ENCODE data around the gene SMTNL2.
"Not testable (repeated sequence)": the region's sequence is repeated elsewhere in the genome, so short reads cannot be mapped to it uniquely, and the experiment has no call there.

Gene SMTNL2

GRCh38 chr17:4562015-4562969 is 22.0 kb upstream of the SMTNL2 start:
- no peak for DNase-seq

GRCh38 chr17:4565209-4566141 is 18.9 kb upstream of the SMTNL2 start:
- peak; percentile 74 for DNase-seq

DNA sequence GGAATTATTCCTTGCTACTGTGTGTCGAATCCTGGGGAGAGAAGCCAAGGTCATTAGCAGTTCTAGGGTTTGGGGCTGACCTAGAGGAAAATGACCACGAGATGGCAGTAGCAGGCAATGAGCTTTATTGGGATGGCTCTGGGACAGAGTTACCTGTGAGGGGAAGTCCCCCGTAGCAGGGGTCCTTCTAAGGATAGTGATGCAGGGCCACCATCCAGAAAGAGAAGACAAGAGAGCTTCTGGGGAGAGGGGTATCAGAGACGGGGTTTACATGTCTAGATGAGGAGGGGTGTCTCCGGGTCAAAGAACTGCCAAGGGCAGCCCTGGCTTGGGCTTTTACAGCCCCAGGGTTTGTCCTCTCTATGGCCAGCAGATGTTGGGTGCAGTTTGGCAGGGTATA is 17.5 kb upstream of the SMTNL2 start:
- peak; percentile 30 for DNase-seq

DNA sequence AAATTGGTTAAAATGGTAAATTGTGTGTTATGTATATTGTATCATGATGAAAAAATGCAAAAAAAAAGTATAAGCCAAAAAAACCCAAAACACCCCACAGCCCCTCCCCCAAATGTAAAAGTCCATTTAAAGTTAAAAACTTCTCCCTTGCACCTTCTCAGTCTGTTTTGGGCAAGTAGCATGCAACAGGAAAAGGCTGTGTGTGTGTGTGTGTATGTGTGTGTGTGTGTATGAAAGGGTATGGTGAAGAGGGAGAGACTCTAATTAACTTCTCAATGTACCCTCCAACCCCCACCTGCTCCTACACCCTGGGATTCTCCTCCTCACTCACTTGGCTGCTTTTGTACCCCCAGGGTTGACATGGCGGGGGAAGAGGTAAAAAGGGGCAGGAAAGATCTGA is 14.7 kb upstream of the SMTNL2 start:
- no peak for DNase-seq

- DNase-seq, result no peak
These were observed 12.2 kb upstream of the SMTNL2 start for GRCh38 chr17:4572131-4572530.

DNA sequence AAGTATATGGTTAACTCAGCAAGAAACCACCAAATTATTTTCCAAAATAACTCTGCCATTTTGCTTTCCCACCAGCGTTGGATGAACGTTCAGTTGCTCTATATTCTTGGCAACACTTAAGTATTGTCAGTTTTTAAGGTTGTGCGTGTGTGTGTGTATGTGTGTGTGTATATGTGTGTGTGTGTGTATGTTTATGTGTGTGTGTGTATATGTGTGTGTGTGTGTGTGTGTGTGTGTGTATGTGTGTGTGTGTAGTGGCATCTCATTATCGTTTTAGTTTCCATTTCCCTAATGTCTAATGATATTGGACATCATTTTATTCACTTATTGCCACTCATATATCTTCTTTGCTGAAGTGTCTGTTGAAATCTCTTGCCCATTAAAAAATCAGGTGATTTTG is 11.2 kb upstream of the SMTNL2 start:
- no peak for DNase-seq

- DNase-seq, result no peak
These were observed 10.7 kb upstream of the SMTNL2 start for GRCh38 chr17:4573669-4574068.

DNA sequence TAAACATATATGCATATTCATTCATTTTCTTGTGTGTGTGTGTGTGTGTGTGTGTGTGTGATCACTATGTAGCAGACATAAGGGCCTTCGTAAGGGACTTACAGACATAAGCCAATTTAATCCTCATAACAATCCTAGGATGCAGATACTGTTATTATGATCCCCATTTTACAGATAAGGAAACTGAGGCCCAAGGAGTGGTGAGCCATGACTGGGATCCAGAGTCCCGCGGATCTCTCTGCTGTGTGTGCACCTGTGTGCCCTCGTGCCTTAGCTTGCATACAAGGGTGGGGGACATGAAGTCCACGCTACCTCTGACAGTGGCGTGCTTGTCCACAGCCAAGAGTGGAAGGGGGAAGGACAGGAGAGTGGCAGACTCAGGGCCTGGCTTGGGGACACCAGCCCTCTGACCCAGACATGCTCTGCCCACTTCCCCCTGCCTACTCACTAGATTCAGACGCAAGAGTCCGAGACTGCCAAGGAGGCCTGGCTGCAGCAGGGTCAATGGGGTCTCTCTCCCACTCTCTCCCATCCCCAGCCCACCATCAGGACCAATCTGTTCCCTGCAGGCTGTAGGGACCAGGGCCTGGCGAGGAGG is 9.8 kb upstream of the SMTNL2 start:
- no peak for DNase-seq

DNA sequence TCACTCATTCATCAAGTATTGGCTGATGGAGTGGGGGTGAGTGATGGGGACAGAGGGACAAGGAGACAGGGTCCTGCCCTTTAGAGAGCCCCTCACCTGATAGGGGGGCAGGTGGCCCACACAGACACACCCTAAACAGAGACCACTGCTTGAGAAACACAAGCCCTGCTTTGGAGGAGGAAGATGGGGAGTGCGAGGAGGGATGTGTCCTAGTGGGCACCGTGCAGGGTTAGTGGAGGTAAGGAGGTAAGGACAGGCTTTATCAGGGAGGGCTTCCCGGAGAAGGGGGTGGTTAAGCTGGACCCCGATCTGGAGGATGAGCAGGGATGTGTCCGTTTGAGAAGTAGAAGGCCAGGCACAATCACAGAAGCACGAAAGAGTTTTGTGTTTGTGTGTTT is 8.2 kb upstream of the SMTNL2 start:
- DNase-seq, result no peak

GRCh38 chr17:4576729-4577322 is 7.5 kb upstream of the SMTNL2 start:
- DNase-seq, result no peak

DNA sequence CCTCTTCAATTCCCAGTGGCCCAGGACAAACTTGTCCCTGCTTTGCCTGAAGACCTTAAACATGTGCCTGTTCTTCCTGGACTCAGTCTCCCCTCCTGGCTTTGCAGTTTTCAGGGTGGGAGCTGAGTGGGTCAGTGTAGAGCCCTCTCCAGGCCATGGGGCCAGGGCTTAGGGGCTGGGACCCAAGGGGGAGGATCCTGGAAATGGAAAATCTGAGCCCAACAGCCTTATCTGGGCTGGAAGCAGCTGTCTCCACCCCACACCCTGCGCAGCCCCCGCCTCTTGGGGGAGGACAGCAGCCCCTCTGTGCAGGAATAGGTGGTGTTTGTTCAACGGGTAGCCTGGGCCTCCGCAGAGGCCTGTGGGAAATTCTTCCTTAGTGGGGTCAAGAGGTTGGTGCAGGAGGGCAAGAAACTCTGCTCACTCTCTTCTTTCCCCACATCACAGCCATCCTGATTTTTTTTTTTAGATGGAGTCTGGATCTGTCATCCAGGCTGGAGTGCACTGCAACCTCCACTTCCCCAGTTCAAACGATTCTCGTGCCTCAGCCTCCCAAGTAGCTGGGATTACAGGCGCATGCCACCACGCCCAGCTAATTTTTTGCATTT is 6.8 kb upstream of the SMTNL2 start:
- DNase-seq, result no peak

DNA sequence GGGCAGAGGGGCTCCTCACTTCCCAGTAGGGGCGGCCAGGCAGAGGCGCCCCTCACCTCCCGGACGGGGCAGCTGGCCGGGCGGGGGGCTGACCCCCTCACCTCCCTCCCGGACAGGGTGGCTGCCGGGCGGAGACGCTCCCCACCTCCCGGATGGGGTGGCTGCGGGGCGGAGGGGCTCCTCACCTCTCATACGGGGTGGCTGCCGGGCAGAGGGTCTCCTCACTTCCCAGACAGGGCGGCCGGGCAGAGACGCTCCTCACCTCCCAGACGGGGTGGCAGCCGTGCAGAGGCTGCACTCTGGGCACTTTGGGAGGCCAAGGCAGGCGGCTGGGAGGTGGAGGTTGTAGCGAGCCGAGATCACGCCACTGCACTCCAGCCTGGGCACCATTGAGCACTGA is 6.0 kb upstream of the SMTNL2 start:
- not testable (repeated sequence) for DNase-seq

DNA sequence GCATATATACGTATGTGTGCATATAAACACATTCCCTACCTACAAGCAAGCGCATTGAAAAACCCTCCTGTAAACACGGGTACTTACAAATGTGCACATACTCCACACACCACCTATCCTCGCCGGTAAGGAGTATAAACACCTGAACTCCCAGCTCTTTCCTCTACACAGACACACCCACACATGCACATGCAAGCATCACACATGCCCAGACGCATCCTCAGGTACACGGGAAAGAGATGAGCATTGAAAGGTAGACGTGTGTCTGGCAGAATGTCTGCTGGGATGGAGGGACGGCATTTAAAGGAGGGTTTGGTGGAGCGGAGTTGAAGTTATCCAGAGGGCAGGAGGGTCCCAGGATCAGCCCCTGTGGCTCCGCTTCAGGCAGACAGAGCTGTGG is 4.7 kb upstream of the SMTNL2 start:
- DNase-seq, result no peak

GRCh38 chr17:4580291-4580690 is 4.0 kb upstream of the SMTNL2 start:
- no peak for DNase-seq

DNA sequence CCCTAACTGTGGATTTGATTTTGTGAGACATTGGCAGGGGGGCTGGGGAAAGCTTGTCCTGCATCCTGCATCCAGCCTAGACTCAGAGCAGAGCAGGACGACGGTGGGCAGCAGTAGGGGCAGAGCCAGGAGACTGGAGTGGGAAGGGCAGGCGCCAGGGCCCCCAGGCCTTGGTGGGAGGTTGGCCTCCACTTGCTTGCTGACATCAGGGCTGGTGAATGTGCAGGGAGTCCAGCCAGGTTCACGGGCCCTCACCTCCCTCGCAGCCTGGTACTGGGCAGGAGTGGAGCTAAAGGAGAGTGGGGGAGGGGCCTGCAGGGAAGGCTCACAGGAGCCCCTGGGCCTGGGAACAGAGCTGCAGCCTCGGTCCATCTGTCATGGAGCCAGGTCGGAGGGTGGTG is 2.2 kb upstream of the SMTNL2 start:
- no peak for DNase-seq

DNA sequence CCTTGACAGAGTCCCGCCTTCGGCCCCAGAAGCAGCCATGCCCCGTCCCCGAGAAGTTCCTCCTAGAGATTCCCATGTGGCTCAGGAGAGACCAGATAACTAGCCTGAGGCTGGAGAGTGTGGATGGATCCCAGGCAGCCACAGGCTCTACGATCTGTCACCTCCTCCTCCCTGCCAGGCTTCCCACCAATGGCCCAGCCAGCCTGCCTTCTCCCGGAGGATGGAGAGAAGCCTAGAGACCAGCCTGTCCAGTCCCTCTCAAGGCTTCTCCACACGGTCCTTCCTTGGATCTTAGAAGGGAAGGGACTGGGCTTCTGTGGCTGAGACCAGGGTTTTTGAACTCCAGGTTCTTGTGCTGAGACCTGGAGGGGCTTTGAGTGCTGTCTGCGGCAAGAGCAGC is 1.6 kb upstream of the SMTNL2 start:
- DNase-seq, result no peak

DNA sequence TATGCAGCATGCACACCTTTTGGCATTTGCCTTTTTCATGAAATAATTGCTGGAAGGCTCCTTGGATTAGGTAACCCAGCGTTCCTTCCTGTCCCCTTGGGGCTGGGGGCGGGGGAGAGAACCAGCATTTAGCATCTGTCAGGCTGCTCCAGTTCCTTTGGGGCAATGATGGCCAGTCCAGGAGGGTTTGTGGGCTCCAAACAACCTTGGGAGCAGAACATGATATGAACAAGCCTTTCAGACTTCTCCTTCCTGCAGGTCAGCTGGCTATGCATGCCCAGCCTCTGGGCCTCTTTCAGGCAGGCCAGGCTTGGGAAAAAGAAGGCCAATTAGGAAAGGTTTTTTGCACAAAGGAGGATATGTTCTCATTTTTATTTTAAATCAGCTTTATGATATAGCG is 1.1 kb upstream of the SMTNL2 start:
- DNase-seq, result no peak

- DNase-seq, result peak; percentile 30
These were observed 588 bp upstream of the SMTNL2 start for GRCh38 chr17:4583782-4584100.

DNA sequence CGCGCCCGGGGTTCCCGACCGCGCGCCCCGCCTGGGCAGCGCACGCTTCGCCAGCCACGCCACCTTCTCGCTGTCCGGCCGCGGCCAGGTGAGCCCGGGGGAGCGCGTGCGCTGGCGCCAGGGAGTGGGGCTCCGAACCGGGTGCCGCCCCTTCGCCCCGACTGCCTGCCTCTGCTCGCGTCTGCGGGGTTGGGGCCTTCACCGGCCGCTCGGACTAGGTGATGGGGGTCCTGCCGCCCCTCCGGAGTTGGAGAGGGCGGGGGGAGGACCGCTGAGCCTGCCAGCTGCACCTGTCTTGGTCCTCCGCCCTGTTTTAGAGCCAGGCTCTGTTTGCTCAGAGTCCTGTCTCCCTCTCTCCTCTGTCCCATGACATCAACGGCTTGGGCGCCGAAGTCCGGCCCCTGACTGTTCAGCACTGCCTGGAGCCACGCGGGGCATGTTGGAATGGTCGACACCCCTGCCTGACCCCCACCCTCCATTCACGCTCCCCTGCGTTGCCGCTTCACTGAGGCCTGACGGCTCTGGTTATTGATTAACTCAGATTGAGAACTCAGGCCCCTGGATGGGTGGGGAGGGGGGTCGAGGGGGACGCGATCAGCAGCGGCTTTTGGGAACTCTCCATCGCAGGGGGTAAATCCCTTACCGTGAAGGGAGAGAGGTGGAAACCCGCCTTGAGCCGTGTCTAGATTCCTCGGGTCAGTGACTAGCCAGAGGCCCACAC is 748 bp downstream of the SMTNL2 start:
- no peak for DNase-seq

DNA sequence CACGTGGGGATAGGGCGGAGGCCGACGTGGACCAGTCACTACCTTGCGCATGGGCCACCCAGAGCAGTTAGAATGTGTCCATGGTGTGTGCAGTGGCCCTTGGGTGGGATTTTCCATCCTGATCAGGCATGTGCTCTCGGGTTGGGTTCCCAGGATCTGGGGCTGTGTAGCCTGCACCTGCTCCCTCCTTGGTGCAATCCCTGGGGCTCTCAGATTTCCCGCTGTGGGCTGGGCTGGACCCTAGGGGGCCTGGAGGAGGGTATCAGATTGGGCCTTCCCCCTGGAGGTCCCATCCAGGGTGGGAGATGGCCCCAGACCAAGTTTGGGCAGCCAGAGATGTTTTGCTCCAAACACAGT is 1.3 kb downstream of the SMTNL2 start:
- DNase-seq, result no peak

GRCh38 chr17:4586043-4586442 is 1.7 kb downstream of the SMTNL2 start:
- no peak for DNase-seq

DNA sequence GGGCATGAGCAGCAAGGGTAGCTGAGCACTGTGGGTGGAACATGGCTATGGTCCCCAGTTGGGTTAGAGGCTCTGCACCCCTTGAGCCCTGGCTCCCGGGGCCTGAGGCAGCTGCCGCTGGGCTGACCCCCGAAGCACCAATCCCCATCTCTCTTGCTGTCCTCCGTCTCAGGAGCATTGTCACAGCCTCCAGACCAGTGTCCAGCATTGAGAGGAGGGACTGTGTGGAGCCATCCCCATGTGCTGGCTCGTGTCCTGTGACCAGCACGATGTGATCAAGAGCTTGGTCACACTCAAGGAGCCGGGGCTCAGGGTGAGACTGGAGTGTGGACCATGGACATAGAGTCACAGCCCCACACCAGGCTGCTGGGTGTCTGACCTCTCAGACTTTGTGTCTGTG is 2.9 kb downstream of the SMTNL2 start:
- DNase-seq, result no peak
